Vagina (tissue), 2 donors: ENCODE data around the gene TRPV6. TPM values are rescaled to one million over a fixed set of nuclear protein-coding genes. Genes with fewer than 3 reads are reported as not detected.
A peak's percentile ranks its signal among the peaks of the same experiment; 100 is the strongest.

Experiments used
- DNase-seq, 2 donors: peaks; one replicate each; pipeline ENCODE4 v3.0.0-alpha.2; 2017; ENCODE audit errors: extremely low spot score in 2 of 2
- H3K27ac ChIP-seq: fragments of 200-600 bp; sonication (generic); one replicate; pipeline ENCODE4 v1.5.1; 2019
- H3K27me3 ChIP-seq: fragments of 200-600 bp; sonication (generic); one replicate; pipeline ENCODE4 v1.5.1; 2019
- H3K36me3 ChIP-seq, 2 donors: fragments of 200-600 bp; sonication (generic); one replicate each; pipeline ENCODE4 v1.5.1; 2017 to 2019
- H3K4me1 ChIP-seq: fragments of 200-600 bp; sonication (generic); one replicate; pipeline ENCODE4 v1.5.1; 2019
- H3K4me3 ChIP-seq, 2 donors: fragments of 200-600 bp; sonication (generic); 1 replicate in 1 of 2; 2 replicates in 1 of 2; pipeline ENCODE4 v1.5.1; 2016 to 2019
- H3K9me3 ChIP-seq: fragments of 200-600 bp; sonication (generic); one replicate; pipeline ENCODE4 v1.5.1; 2019
- CTCF ChIP-seq, 3 experiments: fragments of 450-650 bp in 2 of 3; fragments of 200-600 bp in 1 of 3; sonication (generic) in 1 of 3; IDR thresholded peaks; one replicate each; pipeline ENCODE4 v1.5.1; 2017 to 2019; ENCODE audit warnings: antibody characterized with exemption in 3 of 3, mild to moderate bottlenecking in 2 of 3, moderate library complexity in 2 of 3
- POLR2A ChIP-seq, 2 donors: fragments of 450-650 bp; IDR thresholded peaks; one replicate each; pipeline ENCODE4 v1.6.1; 2017; ENCODE audit warnings: antibody characterized with exemption in 2 of 2, mild to moderate bottlenecking in 2 of 2, moderate library complexity in 2 of 2
- POLR2AphosphoS5 ChIP-seq, 2 donors: sonication (generic); formaldehyde crosslinking; IDR thresholded peaks; one replicate each; pipeline ENCODE4 v1.9.0; 2017; ENCODE audit warnings: antibody characterized with exemption in 2 of 2, mild to moderate bottlenecking in 2 of 2, low read depth in 1 of 2; ENCODE audit not compliant: insufficient read depth in 1 of 2
- intact Hi-C: fragments of 100-400 bp; cut with DNase I; formaldehyde crosslinking; loops from one replicate; pipeline ENCODE4 v1.15.1; 2023
- total RNA-seq: library from RNA; depleted of rRNA; stranded (reverse); fragments of >200 nt; gene quantifications from one replicate; pipeline ENCODE4 v1.2.3, GENCODE V29; 2016

The TRPV6 gene
- total RNA-seq, 1 donor from 2014 or later: 7.9 TPM

DNA sequence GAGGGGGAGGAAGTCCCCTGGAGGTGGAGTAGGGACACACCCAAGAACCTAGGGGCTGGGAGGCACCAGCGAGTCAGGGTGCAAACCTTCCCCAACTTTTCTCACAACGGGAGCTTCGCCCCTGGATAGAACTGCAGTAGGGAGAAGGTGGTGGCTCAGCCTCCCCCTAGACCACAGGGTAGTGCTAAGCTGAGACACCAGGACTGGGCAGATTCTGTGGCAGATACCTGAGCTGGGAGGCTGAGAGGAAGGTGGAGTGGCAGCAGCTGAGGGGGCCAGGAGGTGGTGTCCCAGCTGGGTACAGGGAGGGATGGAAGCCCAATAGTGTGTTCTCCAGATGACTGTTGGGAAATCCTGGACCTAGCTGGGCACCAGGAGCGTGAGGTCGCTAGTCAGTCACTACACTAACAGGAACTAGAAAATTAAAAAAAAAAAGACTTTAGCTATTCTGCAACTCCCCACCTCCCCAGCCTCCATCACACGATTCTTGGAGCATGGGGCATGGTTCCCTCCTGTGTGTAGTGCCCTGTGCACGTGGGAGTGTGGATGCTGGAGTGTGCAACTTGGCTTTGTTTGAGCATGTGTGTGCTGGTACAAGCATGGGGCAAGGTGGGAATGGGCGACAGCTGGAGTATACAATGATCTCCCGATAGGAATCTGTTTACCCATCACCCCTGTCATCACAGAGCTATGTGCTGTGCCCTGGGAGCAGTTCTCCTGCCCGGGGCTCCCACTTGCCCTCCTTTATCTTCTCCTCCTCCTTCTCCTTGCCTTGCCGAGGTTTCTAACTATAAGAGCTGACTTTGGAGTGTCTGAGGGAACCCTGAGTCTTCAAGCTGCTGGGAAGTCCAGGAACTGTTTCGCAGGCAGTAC lies 8.8 kb upstream of the TRPV6 start:
- H3K4me3 ChIP-seq: no peak overlapping the region
- intact Hi-C loops: no loop called here
- no peaks in the 10 kb centered on the region for H3K9me3 ChIP-seq
- TF ChIP-seq POLR2AphosphoS5 (IDR thresholded peaks at IDR 0.05; ENCODE audit: insufficient read depth in 1 of 2, low read depth in 1 of 2): no peak
- TF ChIP-seq POLR2A (IDR thresholded peaks at IDR 0.05): no peak
- no peak for TF ChIP-seq CTCF (IDR thresholded peaks at IDR 0.05)
- no peak overlapping the region for H3K27ac ChIP-seq
- no peaks in the 10 kb centered on the region for H3K27me3 ChIP-seq
- no peaks in the 10 kb centered on the region for H3K4me1 ChIP-seq
- no peaks in the 10 kb centered on the region for H3K36me3 ChIP-seq
- peak; percentile 77 to 81 for DNase-seq

DNA sequence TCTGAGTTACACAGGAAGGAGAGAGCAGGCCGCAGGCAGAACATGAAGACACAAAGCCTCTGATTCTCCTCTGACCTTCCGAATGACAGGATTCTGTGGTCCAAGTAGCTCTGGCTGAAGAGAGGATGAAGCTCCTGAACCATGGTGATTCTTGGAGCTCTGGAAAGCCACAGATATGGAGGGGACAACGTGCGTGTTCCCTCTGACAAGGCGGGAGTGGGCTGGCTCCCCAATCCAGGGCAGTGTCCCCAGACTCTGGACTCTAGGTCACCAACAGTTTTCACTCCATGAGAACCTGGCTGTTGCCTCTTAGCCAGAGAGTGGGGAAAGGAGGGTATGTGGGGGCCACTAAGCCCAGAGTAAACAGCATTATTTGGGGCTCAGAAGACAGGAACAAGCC lies 7.4 kb upstream of the TRPV6 start:
- intact Hi-C loops: no loop called here
- no peaks in the 10 kb centered on the region for H3K36me3 ChIP-seq

DNA sequence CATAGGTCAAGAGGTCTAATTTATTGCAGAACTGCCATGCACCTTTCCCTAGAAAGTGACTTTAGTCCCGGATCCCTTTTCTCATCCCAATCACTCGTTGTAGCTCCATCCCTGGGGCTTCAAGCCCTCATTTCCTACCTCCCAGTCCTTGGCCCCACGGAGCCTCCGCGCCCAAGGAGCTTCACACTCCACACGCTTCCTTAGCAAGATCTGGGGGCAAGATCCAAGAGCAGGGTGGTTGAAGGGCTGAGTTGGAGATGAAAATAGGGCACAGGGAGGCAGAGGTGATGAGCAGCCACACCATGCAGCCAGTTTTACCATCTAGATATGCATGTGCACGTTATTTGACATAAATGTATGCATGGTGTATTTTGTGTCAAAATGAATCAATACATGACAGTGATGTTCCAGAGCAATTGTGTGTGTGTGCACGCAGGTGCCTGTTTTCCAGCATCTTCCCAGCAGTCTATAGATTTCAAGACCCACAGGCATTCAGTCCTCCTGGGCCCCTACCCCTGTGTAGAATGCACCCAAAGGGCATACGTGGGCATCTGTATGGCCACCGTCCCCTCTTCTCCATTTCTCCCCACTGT lies 6.0 kb upstream of the TRPV6 start:
- no peaks in the 10 kb centered on the region for H3K27me3 ChIP-seq
- peak in 1 of 2 donors; percentile 64 for DNase-seq

More for the DNA sequence above, 7.4 kb upstream of the TRPV6 start:
- peak in 1 of 2 donors; percentile 90 for DNase-seq
- H3K4me1 ChIP-seq: no peaks in the 10 kb centered on the region
- H3K4me3 ChIP-seq: no peak overlapping the region
- TF ChIP-seq CTCF (IDR thresholded peaks at IDR 0.05) (no peak), POLR2AphosphoS5 (IDR thresholded peaks at IDR 0.05; ENCODE audit: insufficient read depth in 1 of 2, low read depth in 1 of 2) (no peak), POLR2A (IDR thresholded peaks at IDR 0.05) (no peak)
- no peaks in the 10 kb centered on the region for H3K27me3 ChIP-seq
- no peak overlapping the region for H3K27ac ChIP-seq
- no peaks in the 10 kb centered on the region for H3K9me3 ChIP-seq

DNA sequence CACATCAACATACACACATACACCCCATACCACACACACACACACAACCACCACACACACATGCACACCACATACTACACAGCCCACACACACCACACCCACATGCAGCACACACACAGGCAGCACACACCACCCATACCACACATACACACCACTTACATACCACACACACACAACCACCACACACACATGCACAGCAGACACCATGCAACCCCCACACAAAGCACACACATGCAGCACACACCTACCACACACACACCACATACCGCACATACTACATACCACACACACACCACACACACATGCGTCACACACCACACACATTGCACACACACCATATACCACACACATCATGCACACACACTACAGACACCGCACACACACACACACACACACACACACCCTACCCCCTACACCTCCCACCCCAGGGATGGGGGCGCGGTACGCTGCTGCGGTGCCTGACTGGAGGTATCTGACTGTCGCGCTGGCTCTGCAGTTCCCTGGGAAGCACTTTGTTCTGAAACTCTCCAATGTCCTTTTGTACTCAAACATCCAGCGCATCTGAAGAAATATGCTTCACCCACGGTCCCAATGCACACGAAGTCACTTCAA lies 5.4 kb upstream of the TRPV6 start:
- Histone ChIP-seq H3K4me1 (peaks cover 9% of the 10 kb centered on the region), H3K27me3 (no peaks in the 10 kb centered on the region), H3K27ac (no peak overlapping the region), H3K4me3 (no peak overlapping the region), H3K9me3 (no peaks in the 10 kb centered on the region), H3K36me3 (no peaks in the 10 kb centered on the region)
- intact Hi-C loops: no loop called here
- peak in 1 of 2 donors; percentile 84 for DNase-seq
- TF ChIP-seq CTCF (IDR thresholded peaks at IDR 0.05): no peak
- TF ChIP-seq POLR2A (IDR thresholded peaks at IDR 0.05): no peak
- TF ChIP-seq POLR2AphosphoS5 (IDR thresholded peaks at IDR 0.05; ENCODE audit: insufficient read depth in 1 of 2, low read depth in 1 of 2): no peak

More for the DNA sequence above, 6.0 kb upstream of the TRPV6 start:
- TF ChIP-seq POLR2AphosphoS5 (IDR thresholded peaks at IDR 0.05; ENCODE audit: insufficient read depth in 1 of 2, low read depth in 1 of 2) (no peak), POLR2A (IDR thresholded peaks at IDR 0.05) (no peak), CTCF (IDR thresholded peaks at IDR 0.05) (no peak)
- H3K4me3 ChIP-seq: no peak overlapping the region
- H3K9me3 ChIP-seq: no peaks in the 10 kb centered on the region
- intact Hi-C loops: no loop called here
- H3K4me1 ChIP-seq: peaks cover 3% of the 10 kb centered on the region
- no peaks in the 10 kb centered on the region for H3K36me3 ChIP-seq
- no peak overlapping the region for H3K27ac ChIP-seq
